HUES6 (cell line): ENCODE results near the gene MAP4K3.

ENCODE experiments used
- H3K27ac ChIP-seq: 2 replicates; pipeline ENCODE4 v1.7.0; 2013; ENCODE audit warnings: low read depth, mild to moderate bottlenecking, low read length, inconsistent platforms
- H3K27me3 ChIP-seq: 2 replicates; pipeline ENCODE4 v1.6.1; 2013; ENCODE audit warnings: low read length; ENCODE audit not compliant: control insufficient read depth, insufficient read depth
- H3K36me3 ChIP-seq: 2 replicates; pipeline ENCODE4 v1.6.1; 2013; ENCODE audit warnings: low read length; ENCODE audit not compliant: control insufficient read depth, insufficient read depth
- H3K4me1 ChIP-seq: 2 replicates; pipeline ENCODE4 v1.6.1; 2013; ENCODE audit warnings: low read length; ENCODE audit not compliant: control insufficient read depth, insufficient read depth
- H3K4me3 ChIP-seq: 2 replicates; pipeline ENCODE4 v1.5.1; 2013; ENCODE audit warnings: low read depth, low read length
- H3K9ac ChIP-seq: one replicate; pipeline ENCODE4 v1.6.1; 2013; ENCODE audit warnings: mild to moderate bottlenecking, low read length
- H3K9me3 ChIP-seq: 2 replicates; pipeline ENCODE4 v1.6.1; 2013; ENCODE audit warnings: low read depth, low read length; ENCODE audit not compliant: control insufficient read depth, insufficient read depth

The MAP4K3 gene

GRCh38 chr2:39407516-39408296 lies 29.4 kb downstream of the MAP4K3 start:
- H3K4me1 ChIP-seq: peaks cover 70% of the 10 kb centered on the region
- H3K27me3 ChIP-seq: no peaks in the 10 kb centered on the region
- peak overlapping the region; percentile 7 for H3K27ac ChIP-seq
- no peaks in the 10 kb centered on the region for H3K9me3 ChIP-seq
- H3K9ac ChIP-seq: no peak overlapping the region
- no peak overlapping the region for H3K4me3 ChIP-seq
- no peaks in the 10 kb centered on the region for H3K36me3 ChIP-seq

GRCh38 chr2:39405364-39405763 lies 31.7 kb downstream of the MAP4K3 start:
- H3K27ac ChIP-seq: no peak overlapping the region
- H3K4me1 ChIP-seq: peaks cover 64% of the 10 kb centered on the region
- H3K4me3 ChIP-seq: no peak overlapping the region
- no peaks in the 10 kb centered on the region for H3K36me3 ChIP-seq
- no peaks in the 10 kb centered on the region for H3K27me3 ChIP-seq
- H3K9ac ChIP-seq: no peak overlapping the region
- no peaks in the 10 kb centered on the region for H3K9me3 ChIP-seq

DNA sequence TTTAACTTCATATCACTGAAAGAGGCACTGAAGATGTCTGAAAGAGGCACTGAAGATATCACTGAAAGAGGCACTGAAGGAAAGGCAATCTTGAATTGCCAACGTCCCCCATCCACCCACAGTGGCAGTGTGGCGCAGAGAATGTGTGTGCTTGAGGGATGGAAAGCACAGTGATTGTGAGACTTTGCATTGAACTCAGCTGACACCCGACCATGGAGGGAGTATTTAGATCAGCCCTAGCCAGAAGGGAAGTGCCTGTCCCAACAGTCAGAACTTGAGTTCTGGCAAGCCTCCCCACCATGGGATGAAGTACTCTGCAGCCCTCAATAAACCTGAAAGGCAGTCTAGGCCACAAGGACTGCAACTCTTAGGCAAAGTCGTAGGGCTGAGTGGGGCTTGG lies 33.8 kb downstream of the MAP4K3 start:
- Histone ChIP-seq H3K36me3 (no peaks in the 10 kb centered on the region), H3K9ac (no peak overlapping the region), H3K27me3 (no peaks in the 10 kb centered on the region), H3K27ac (no peak overlapping the region), H3K4me1 (peaks cover 56% of the 10 kb centered on the region), H3K9me3 (no peaks in the 10 kb centered on the region), H3K4me3 (no peak overlapping the region)

DNA sequence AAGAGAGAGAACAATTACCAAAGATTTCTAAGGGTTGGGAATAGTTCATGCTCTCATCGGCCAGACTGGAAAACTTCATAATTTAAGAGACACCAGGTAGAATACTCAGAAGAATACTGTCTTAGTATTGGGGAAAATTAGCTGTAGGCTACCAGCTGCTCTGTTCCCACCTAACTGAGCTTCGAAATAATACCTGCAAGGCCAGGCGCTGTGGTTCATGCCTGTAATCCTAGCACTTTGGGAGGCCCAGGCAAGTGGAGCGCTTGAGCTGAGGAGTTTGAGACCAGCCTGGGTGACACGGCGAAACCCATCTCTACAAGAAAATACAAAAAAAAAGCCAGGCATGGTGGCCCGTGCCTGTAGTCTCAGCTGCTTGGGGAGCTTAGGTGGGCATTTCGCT lies 35.8 kb downstream of the MAP4K3 start:
- Histone ChIP-seq H3K27me3 (no peaks in the 10 kb centered on the region), H3K4me3 (no peak overlapping the region), H3K4me1 (peaks cover 39% of the 10 kb centered on the region), H3K27ac (no peak overlapping the region), H3K9me3 (no peaks in the 10 kb centered on the region), H3K9ac (no peak overlapping the region), H3K36me3 (no peaks in the 10 kb centered on the region)

- H3K9ac ChIP-seq: no peak overlapping the region
- H3K9me3 ChIP-seq: no peaks in the 10 kb centered on the region
- H3K36me3 ChIP-seq: no peaks in the 10 kb centered on the region
- H3K4me1 ChIP-seq: peaks cover 30% of the 10 kb centered on the region
- no peak overlapping the region for H3K27ac ChIP-seq
- H3K4me3 ChIP-seq: no peak overlapping the region
- no peaks in the 10 kb centered on the region for H3K27me3 ChIP-seq
These were observed 37.5 kb downstream of the MAP4K3 start for GRCh38 chr2:39399570-39399969.

DNA sequence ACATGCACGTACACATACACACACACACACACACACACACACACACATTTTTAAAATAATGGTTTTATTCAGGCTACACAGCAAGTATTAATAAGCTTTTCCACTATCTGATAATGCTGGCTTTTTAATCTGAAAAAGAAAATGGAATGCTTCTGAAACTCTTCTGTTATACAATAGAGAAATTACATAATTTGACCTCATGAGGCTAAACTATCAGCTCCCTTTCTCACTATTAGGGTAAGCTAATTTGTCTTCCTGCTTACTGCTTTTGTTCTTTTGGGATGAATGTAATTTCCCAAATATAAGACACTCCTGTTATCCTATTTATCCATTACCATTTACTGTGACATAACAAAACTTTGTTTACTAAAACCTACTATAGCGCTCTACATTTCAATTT lies 41.8 kb downstream of the MAP4K3 start:
- H3K4me3 ChIP-seq: no peak overlapping the region

GRCh38 chr2:39394516-39394961 lies 42.5 kb downstream of the MAP4K3 start:
- Histone ChIP-seq H3K36me3 (no peaks in the 10 kb centered on the region), H3K9me3 (no peaks in the 10 kb centered on the region), H3K27me3 (no peaks in the 10 kb centered on the region), H3K27ac (no peak overlapping the region), H3K4me1 (peaks cover 13% of the 10 kb centered on the region), H3K4me3 (no peak overlapping the region), H3K9ac (no peak overlapping the region)

More for the DNA sequence above, 41.8 kb downstream of the MAP4K3 start:
- no peaks in the 10 kb centered on the region for H3K36me3 ChIP-seq
- peaks cover 12% of the 10 kb centered on the region for H3K4me1 ChIP-seq
- no peaks in the 10 kb centered on the region for H3K27me3 ChIP-seq
- H3K9me3 ChIP-seq: no peaks in the 10 kb centered on the region
- H3K27ac ChIP-seq: no peak overlapping the region
- no peak overlapping the region for H3K9ac ChIP-seq

- H3K4me1 ChIP-seq: peaks cover 7% of the 10 kb centered on the region; the same call in 1 of the 2 replicates
- H3K4me3 ChIP-seq: no peak overlapping the region
- no peaks in the 10 kb centered on the region; the same call in 1 of the 2 replicates for H3K9me3 ChIP-seq
- no peak overlapping the region for H3K27ac ChIP-seq
- H3K36me3 ChIP-seq: no peaks in the 10 kb centered on the region
- H3K9ac ChIP-seq: no peak overlapping the region
- H3K27me3 ChIP-seq: no peaks in the 10 kb centered on the region
These were observed 44.4 kb downstream of the MAP4K3 start for GRCh38 chr2:39392672-39393071.

- Histone ChIP-seq H3K4me1 (peaks cover 7% of the 10 kb centered on the region; the same call in 1 of the 2 replicates), H3K9ac (no peak overlapping the region), H3K36me3 (no peaks in the 10 kb centered on the region), H3K4me3 (no peak overlapping the region), H3K27me3 (no peaks in the 10 kb centered on the region), H3K9me3 (peaks cover 3% of the 10 kb centered on the region; the same call in 1 of the 2 replicates), H3K27ac (0 out of 2 replicates have a peak overlapping the region, but pooled peaks have one; percentile 32)
These were observed 46.9 kb downstream of the MAP4K3 start for GRCh38 chr2:39390216-39390615.

- Histone ChIP-seq H3K4me1 (peaks cover 16% of the 10 kb centered on the region; the same call in 1 of the 2 replicates), H3K4me3 (no peak overlapping the region), H3K27ac (no peak overlapping the region), H3K9ac (no peak overlapping the region), H3K36me3 (no peaks in the 10 kb centered on the region), H3K27me3 (no peaks in the 10 kb centered on the region), H3K9me3 (peaks cover 3% of the 10 kb centered on the region; the same call in 1 of the 2 replicates)
These were observed 51.0 kb downstream of the MAP4K3 start for GRCh38 chr2:39386064-39386463.

- Histone ChIP-seq H3K4me1 (peaks cover 14% of the 10 kb centered on the region; the same call in 1 of the 2 replicates), H3K4me3 (no peak overlapping the region), H3K27ac (no peak overlapping the region), H3K9me3 (peaks cover 3% of the 10 kb centered on the region; the same call in 1 of the 2 replicates), H3K9ac (no peak overlapping the region), H3K27me3 (no peaks in the 10 kb centered on the region), H3K36me3 (no peaks in the 10 kb centered on the region)
These were observed 51.9 kb downstream of the MAP4K3 start for GRCh38 chr2:39385172-39385571.
